ENCODE data around the gene MAPK13. TPM values are rescaled to one million over a fixed set of nuclear protein-coding genes. Genes with fewer than 3 reads are reported as not detected.

The MAPK13 gene
- total RNA-seq, 1 donor from 2014 or later: 5.8 TPM

- DNase-seq (ENCODE audit: extremely low read depth, low read depth, low spot score): no peak
Observed at GRCh38 chr6:36142971-36143838, 12.9 kb downstream of the MAPK13 start.

GRCh38 chr6:36145495-36145894 is 15.2 kb downstream of the MAPK13 start:
- DNase-seq (ENCODE audit: extremely low read depth, low read depth, low spot score): no peak

- DNase-seq (ENCODE audit: extremely low read depth, low read depth, low spot score): no peak
Observed at GRCh38 chr6:36147294-36147693, 17.0 kb downstream of the MAPK13 start.

- DNase-seq (ENCODE audit: extremely low read depth, low read depth, low spot score): no peak
Observed at GRCh38 chr6:36149476-36149875, 19.2 kb downstream of the MAPK13 start.

GRCh38 chr6:36150283-36150682 is 20.0 kb downstream of the MAPK13 start:
- no peak for DNase-seq (ENCODE audit: extremely low read depth, low read depth, low spot score)

GRCh38 chr6:36154286-36154685 is 24.0 kb downstream of the MAPK13 start:
- DNase-seq (ENCODE audit: extremely low read depth, low read depth, low spot score): no peak

GRCh38 chr6:36155662-36156061 is 25.3 kb downstream of the MAPK13 start:
- no peak for DNase-seq (ENCODE audit: extremely low read depth, low read depth, low spot score)

- DNase-seq (ENCODE audit: extremely low read depth, low read depth, low spot score): no peak
Observed at GRCh38 chr6:36160147-36160760, 29.9 kb downstream of the MAPK13 start.

- DNase-seq (ENCODE audit: extremely low read depth, low read depth, low spot score): no peak
Observed at GRCh38 chr6:36169023-36170007, 39.0 kb downstream of the MAPK13 start.

- DNase-seq (ENCODE audit: extremely low read depth, low read depth, low spot score): no peak
Observed at GRCh38 chr6:36170704-36171103, 40.4 kb downstream of the MAPK13 start.

- DNase-seq (ENCODE audit: extremely low read depth, low read depth, low spot score): no peak
Observed at GRCh38 chr6:36171573-36171972, 41.3 kb downstream of the MAPK13 start.

- DNase-seq (ENCODE audit: extremely low read depth, low read depth, low spot score): no peak
Observed at GRCh38 chr6:36177166-36177565, 46.9 kb downstream of the MAPK13 start.

- DNase-seq (ENCODE audit: extremely low read depth, low read depth, low spot score): no peak
Observed at GRCh38 chr6:36178544-36178943, 48.2 kb downstream of the MAPK13 start.

GRCh38 chr6:36180126-36180525 is 49.8 kb downstream of the MAPK13 start:
- no peak for DNase-seq (ENCODE audit: extremely low read depth, low read depth, low spot score)

GRCh38 chr6:36184311-36184710 is 54.0 kb downstream of the MAPK13 start:
- DNase-seq (ENCODE audit: extremely low read depth, low read depth, low spot score): no peak

- no peak for DNase-seq (ENCODE audit: extremely low read depth, low read depth, low spot score)
Observed at GRCh38 chr6:36186199-36186598, 55.9 kb downstream of the MAPK13 start.

GRCh38 chr6:36187446-36187845 is 57.1 kb downstream of the MAPK13 start:
- no peak for DNase-seq (ENCODE audit: extremely low read depth, low read depth, low spot score)
